GM18870 (cell line): ENCODE measurements around the gene TOX2.

Experiments used
- ATAC-seq: cut with Tn5 transposase; IDR thresholded peaks from one replicate; pipeline ENCODE4 v1.9.1; 2021; ENCODE audit warnings: moderate library complexity; ENCODE audit not compliant: unreplicated experiment

TOX2 gene

DNA sequence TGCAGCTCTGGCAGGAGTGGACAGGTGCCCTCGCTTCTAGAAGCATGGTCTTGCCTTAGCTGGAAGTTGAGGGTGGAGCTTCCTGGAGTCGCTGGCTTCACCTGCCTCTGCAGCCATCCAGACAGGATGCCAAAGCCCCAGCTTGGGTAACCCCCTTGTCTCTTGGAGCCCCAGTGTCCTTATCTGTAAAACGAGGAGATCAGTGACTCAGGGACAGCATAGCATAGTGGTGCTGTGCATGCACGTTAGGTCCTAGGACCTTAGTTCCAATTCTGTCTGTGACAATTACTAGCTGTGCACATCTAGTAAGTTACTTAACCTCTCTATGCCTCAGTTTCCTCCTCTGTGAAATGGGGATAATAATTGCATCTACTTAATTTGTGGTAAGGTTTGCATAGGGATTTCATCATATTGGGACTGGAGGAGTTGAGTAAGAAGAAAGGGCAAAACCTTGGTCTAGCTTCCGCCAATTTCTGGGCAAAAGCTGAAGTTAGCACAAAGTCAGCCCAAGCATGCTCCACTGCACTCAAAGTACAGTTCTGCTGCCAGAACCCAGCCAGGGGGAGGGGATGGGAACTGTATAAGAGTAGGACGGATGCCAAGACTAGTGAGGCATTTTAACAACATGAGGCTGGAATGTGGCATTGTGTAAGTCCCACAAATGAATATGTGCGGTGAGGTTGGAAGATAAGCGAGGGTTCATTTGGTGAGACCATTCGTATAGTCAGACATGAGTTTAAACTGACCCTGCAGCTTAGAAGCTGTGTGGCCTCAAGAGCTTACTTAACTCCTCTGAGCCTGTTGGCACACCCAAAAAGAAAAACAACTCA lies 24.5 kb downstream of the TOX2 start:
- no peak for ATAC-seq

DNA sequence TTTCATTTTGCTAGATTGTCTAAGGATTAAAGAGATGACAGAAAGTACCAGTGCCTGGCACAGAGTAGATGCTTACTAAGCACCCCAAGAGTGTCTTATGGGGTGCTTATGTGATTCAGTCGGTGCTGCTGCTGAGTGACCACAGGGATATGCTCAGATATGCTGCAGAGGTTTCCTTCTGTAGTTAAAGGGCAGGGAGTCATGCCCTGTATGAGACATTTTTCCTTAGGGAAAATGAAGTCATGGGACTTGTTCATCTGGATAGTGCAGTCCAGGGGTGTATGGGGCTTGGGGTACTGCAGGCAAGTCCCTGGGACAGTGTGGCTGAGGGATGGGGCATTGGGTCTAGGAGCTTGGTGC lies 25.1 kb downstream of the TOX2 start:
- ATAC-seq: no peak

DNA sequence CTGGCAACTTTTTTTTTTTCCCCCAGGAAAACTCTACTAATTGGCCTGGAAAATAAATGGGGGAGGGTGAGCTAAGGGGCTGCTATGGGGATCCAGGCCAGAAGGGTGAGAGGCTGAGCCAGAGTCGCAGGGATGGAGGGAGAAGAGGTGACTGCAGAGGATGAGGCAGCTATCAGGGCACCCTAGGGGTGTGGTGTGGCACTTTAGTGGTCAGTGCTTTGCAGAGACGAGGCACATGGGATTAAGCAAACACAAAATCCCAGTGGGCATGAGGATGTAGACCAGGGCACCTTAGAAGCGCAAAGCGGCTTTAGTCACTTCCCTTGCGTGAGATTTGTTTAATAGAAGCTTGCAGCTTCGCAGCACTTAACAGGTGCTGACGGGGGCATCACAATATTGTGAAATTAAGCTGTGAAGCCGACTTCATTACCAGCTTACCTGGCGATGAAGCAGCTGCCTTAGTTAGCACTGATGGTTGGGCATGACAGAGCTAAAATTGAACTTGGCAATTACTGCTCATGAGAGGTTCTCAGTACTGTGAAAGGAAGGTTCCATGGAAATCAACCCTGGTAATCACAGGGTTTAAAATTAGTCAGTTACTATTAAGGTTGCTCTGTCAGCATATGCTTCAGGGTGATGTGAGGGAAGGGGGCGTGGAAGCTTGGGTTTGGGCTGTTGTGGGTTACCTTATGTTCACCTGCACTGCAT lies 26.0 kb downstream of the TOX2 start:
- no peak for ATAC-seq

DNA sequence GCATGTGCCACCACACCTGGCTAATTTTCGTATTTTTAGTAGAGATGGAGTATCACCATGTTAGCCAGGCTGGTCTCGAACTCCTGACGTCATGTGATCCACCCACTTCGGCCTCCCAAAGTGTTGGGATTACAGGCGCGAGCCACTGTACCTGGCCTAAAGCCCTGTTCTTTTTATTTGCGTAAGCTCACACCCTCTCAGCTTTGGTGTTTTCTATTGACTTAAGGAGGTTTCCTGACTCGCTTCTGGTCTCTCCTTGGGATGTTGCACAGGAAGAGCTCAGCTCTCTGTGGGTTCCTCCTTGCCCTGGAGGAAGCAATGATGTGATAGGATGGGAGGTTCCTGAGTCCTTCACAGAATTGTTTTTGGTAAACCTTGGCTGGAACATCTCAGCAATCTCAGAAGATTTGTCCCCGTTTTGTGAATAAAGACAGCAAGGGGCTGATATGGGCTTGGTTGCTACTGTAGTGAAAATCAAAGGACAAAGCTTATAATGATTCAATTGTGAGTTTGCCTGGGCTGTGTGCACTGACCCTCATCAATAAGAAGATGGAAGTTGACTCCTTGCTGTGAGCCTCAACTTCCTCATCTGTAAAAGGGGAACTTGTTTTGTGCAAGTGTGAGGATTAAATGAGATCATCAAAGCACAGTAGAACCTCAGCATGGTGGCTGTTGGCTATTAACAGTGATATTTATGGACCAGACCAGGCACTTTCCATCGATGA lies 27.0 kb downstream of the TOX2 start:
- ATAC-seq: no peak

DNA sequence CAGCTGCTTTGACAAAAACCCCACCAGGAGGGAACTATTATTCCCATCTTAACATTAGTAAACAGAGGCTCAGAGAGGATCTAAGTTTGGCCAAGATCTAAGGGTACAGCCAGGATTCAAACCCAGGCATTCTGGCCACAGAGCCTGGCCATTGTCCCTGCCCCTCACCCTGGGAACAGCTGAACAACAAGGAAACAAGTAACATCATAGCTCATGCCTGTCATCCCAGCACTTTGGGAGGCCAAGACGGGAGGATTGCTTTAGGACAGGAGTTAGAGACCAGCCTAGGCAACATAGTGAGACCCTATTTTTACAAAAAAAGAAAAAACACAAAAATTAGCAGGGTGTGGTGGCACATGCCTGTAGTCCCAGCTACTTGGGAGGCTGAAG lies 27.5 kb downstream of the TOX2 start:
- no peak for ATAC-seq

DNA sequence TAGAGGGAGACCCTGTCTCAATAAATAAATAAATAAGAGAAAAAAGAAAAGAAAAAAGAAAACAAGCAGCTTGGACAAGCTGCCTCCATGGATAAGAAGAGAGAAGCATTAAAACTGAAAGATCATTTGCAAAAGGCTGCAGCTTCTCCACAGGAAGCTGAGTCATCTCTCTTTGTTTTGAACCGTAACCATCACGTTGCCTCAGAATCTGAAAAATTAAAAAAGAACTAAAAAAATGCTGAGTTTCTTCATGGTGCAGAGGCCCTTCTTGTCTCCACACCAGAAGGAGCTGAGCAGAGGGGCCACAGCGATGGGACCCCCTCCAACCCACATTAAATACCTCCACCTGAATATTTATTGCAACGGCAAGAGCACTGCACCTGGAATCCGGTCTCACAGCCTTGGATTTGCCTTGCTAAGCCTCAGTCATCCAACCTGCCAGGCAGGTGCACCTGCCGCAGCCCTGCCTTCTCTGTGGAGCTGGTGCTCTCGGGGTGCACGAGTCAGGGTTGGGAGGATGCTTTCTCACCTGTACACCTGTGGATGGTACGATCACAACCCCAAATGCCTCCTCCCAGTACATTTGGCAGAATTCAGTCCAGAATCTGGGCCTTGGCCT lies 28.1 kb downstream of the TOX2 start:
- no peak for ATAC-seq

DNA sequence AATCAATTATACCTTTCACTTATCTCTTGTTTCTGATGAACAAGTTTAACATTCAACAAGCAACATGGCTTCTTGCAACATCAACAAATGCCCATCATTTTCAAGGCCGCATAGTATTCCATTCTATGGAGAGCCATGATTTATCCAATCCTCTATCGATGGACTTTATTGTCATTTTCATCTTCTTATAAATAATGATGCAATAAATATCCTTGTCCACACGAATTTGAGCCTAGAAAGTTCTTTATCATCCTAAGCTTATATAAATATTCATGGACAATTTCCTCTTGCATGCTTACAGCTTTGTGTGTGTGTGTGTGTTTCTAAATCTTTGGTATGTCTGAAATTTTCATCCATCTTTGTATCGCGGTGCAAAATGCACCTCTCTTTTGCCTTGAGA lies 29.1 kb downstream of the TOX2 start:
- no peak for ATAC-seq

DNA sequence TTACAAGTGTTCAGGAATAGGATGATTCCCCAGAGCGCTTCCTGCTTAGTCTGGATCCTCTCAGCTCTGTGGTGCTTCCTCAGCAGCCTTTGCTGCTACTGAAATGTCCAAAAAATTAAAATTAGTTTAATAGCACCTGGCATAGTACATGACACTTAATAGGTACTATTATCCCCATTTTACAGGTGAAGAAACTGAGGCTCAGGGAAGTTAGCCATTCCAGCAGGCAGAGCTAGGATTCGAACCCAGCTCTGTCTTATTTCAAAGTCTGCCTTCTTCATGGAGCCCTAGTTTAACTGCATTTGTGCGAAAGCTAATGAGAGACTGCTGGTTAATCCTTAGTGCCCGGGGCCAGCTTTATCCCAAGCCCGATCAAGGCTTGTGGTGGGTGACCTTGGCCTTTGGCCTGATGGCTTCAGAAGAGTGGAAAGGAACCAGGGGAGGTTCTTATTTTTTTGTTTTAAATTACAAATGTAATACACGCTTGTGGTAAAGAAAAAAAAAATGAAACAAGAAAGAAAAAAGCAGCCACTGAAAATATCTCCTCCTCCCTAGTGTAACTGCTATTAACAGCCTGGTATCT lies 30.1 kb downstream of the TOX2 start:
- no peak for ATAC-seq

DNA sequence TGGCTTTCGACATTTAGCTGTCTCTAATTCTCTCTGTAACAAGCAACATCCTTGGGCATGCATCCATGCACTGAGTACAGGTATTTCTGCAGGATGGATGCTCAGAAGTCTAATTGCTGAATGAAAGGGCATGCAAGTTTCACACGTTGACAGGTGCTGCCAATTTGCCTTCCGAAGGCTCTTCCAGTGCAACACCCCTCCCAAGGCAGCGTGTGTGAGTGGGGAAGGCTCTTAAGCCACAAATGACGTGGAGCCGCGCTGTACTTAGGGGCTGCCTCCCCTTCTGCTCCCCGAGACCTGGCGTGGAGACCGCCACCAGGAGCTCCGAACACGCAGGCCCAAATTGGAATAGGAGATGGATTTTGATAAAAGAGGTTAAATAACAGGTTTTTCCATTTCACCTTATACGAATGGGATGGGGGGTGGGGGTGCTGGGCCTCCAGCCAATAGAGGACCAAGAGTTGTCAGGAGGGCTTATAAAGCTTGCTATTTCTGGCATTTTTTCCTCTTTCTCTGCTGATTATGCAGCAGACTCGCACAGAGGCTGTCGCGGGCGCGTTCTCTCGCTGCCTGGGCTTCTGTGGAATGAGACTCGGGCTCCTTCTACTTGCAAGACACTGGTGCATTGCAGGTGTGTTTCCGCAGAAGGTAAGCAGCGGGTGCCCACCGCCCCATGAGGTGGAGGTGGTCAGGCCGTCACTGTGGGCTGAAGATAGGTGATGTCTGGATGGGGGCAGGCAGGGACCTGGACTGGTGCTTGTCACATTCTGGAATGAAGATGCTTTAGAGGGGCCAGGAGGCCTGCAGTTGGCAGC lies 30.9 kb downstream of the TOX2 start:
- ATAC-seq: no peak

DNA sequence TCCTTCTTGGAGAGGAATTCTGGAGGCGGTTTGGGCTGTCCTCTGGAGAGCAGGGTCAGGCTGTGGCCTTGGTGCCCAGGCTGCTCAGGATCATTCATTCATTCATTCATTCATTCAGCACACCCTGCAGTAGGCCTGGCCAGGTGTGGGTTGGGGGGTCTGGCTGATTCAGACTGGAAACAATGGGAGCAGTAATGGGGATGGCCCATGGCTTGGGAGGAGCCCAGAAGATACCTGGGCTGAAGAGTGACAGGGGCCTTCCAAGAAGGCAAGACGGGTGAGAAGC lies 31.5 kb downstream of the TOX2 start:
- no peak for ATAC-seq

DNA sequence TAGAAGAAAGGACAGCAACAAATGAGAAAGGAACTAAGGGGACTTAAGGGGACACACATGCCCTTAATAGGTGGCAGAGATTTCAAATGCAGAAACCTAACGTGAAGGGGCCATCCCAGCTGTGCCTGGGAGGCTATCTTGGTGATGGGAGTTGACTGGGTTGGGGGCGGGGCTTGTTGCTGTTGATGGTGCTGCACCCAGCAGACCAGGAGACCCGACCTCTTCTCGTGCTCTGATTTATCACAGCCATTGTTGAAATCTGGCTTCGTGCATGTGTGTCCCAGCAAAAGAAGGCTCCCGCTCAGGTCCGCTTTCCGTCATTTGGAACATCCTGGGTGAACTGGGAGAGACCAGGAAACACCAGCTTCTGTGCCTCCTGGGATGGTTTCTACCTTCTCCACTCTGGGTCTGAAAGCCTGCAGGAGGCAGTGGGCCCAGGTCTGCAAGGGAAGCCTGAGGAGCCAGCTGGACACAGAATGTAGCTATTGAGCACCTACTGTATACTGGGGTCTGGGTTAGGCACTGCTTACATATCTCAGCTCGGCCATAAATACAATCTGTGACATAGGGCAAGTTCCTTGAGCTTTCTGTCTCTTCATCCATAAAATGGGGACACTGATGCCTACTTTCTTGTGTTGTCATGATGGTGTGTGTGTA lies 32.1 kb downstream of the TOX2 start:
- no peak for ATAC-seq

DNA sequence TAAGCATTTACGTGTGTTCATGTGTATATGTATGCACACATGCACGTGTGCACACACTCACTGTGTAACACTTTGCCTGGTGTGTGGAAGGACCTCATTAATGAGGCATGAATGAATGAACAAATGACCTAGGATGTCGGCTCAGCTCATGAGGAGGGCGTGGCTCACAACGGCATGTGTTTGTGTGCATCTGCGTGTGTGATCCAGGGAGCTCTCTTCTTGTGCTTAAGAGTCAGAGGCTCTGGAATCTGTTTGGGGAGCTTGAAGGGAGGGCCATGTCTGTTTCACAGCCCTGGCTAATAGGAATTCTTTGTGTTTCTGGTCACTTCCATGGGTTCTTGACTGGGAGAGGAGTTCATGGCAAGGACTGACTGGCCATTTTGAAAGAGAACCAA lies 32.7 kb downstream of the TOX2 start:
- ATAC-seq: no peak

DNA sequence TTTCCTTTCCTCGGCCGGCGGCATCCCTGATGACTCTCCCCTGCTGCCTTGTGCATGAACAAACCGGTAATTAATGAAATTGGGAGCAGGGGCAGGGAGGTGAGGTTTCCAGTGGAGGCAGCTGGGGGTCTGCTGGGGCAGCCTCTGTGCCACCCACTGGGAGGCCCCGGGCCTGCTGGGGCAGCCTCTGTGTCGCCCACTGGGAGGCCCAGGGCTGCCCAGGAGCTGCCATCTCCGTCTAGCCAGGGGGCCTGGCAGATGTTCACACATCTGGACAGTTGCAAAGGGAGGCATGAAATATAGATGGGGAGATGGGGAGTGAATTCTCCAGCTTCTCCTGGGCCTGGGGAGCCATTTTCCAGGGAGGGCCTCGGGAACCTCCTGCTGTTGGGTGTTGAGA lies 33.8 kb downstream of the TOX2 start:
- ATAC-seq: no peak

DNA sequence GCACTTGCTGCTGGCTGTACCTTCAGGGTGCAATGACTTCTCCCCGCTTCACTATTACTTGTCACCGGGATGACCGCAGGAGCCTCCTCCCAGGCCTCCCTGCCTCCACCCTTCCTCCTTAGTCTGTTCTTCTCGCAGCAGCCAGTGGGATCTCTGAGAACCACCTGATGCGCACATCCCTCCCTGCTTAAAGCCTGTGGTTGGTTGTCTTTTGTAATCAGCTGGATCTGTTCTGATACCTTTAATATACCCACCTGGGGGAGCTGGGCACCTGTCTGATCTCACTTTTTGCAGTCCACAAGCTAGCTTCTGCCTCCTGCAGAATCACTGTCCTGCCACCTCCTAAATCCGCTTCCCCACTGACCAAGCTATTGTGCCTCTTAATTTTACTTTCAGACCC lies 34.6 kb downstream of the TOX2 start:
- ATAC-seq: no peak

DNA sequence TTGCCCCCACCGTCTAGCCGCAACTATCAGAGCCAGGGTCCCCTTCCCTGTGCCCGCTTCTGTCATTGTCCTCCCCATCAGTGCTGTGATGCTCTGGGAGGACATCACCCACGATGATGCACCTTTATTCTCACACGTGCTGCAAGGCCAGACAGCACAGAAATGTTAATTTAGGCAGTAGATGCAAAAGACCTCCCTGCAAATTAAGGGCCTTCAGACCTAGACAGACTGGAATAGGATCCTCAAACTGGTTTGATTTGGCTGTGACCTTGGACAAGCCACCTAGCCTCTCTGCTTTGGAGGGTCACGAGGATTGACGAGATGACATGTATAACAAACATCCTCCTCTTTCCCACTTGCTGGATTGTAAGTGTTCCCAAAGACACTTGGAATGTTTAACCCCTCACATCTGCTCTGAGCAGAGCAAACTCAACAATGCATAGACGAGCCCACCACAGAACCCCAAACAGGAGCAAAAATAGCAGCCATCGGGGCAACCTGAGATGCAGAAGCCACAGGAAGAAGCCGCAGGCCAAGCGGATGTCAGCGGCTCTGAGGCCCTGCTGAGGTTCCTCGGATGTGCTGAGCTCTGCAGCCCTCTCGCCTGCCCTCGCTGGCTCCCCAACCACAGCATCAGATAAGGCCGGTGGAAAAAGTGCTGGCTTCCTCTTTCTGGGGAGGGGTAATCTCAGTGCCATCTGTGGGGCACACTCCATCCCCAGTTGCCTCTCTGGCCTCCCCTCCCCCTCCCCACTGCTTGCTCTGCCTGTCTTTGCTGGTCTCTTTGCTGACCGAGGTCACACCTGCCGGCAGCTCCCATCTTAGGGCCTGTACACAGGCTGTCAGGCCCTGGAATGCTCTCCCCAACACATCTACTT lies 35.3 kb downstream of the TOX2 start:
- ATAC-seq: peak; percentile 52

DNA sequence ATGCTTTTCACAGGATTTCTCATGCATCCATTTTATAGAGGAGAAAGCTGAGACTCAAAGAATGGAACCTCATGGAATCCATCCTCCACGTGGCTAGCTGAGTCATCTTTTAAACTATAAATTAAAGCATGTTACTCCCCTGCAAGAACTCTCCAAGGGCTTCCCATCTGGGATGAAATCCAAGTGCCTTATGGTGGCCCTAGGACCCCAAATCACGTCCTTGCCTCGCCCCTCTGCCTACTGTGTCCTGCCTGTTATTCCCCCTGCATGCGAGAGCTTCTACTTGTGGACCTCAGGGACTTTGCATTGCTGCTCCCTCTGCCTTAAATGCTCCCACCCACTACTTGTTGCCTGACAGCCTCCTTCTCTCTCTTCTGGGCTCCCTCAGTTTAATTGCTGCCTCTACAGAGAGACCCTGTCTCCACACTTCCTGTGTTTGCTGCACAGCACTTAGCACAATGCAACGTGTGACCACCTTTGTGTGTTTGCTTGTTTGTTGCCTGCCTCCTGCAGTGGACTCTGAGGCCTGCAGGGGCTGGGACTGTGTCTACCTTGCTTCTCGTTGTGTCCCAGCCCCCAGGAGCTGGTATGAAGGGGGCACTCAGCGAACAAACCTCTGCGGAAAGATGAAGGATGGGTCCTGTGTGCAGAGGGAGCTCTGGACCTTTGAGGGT lies 39.4 kb downstream of the TOX2 start:
- no peak for ATAC-seq

DNA sequence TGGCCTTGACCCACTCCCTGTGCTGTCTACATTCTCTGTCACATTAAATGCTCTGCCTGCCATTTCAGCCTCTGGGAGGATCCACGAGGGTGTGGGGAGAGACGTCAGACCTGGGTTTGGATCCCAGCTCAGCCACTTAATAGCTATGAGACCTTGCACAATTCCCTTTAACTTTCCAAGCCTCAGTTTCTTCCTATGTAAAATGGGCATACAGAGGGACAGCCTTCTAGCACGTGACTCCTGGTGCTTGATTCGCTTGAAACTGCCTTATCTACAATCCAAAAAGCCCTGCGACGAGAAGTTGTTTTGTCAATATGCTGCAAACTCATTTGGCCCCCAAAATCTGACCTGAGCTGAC lies 40.0 kb downstream of the TOX2 start:
- ATAC-seq: no peak

DNA sequence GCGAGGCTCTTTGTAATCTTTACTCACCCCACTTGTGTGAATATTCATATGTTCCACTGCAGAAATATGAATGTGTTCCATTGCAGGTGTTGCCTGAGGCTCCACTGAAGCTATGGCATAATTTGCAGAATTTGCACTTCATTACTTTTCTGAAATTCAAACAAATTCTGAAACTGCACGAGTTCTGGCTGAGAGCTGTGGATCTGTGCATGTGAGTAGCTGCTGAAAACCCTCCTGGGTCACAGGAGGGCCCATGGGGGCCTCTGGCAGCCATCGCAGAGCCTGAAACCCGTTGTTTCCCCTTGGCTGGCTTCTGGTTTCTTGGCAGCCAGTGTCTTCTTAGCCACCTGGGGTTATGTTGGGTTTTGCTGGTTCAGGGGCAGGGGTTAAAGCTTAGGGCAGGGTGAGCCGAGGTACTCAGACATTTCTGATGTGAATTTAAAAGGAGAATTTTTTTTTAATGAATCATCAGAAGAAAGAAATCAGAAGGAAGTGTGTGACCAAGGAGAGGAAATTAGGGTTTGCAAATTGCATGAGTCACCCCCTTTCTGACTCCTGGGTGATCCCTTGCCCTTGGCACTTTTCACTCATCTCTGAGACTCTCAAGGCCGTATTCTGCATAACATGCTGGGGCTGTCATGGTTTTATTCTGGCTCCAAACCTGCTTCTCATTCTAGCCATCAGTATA lies 40.6 kb downstream of the TOX2 start:
- peak; percentile 63 for ATAC-seq
